RWPE2 (cell line): ENCODE data around the gene SEC31B.

Source experiments
- ATAC-seq: fragments of 200-7000 bp; cut with Tn5 transposase; 3 replicates; pipeline ENCODE4 v1.9.1; 2021; ENCODE audit warnings: low read depth
- DNase-seq: peaks from one replicate; pipeline ENCODE4 v3.0.0-alpha.2; 2020; ENCODE audit warnings: low spot score
- H3K27ac ChIP-seq: fragments of 450-650 bp; 2 replicates; pipeline ENCODE4 v1.5.1; 2017; ENCODE audit warnings: mild to moderate bottlenecking; ENCODE audit not compliant: poor library complexity, severe bottlenecking
- H3K27me3 ChIP-seq: fragments of 250-450 bp; sonication (Bioruptor Pico); 2 replicates; pipeline ENCODE4 v1.5.1; 2021; ENCODE audit warnings: mild to moderate bottlenecking, moderate library complexity; ENCODE audit not compliant: insufficient read depth, poor library complexity, severe bottlenecking
- H3K36me3 ChIP-seq: fragments of 250-450 bp; sonication (Bioruptor Pico); 2 replicates; pipeline ENCODE4 v1.5.1; 2020; ENCODE audit warnings: low read depth, mild to moderate bottlenecking, moderate library complexity
- H3K4me1 ChIP-seq: fragments of 250-450 bp; sonication (Bioruptor Pico); 2 replicates; pipeline ENCODE4 v1.5.1; 2021; ENCODE audit warnings: mild to moderate bottlenecking, moderate library complexity; ENCODE audit not compliant: insufficient read depth, poor library complexity, severe bottlenecking
- H3K4me3 ChIP-seq: fragments of 250-450 bp; sonication (Bioruptor Pico); 2 replicates; pipeline ENCODE4 v1.5.1; 2021; ENCODE audit warnings: mild to moderate bottlenecking, moderate library complexity; ENCODE audit not compliant: severe bottlenecking
- H3K9me3 ChIP-seq: fragments of 250-450 bp; sonication (Bioruptor Pico); 2 replicates; pipeline ENCODE4 v1.5.1; 2021; ENCODE audit warnings: mild to moderate bottlenecking, moderate library complexity; ENCODE audit not compliant: severe bottlenecking
- CTCF ChIP-seq: fragments of 450-650 bp; IDR thresholded peaks from one replicate; pipeline ENCODE4 v1.5.1; 2017; ENCODE audit warnings: mild to moderate bottlenecking, moderate library complexity; ENCODE audit not compliant: poor library complexity, severe bottlenecking

SEC31B gene

GRCh38 chr10:100483876-100484666 is 35.6 kb downstream of the SEC31B start:
- H3K27me3 ChIP-seq, result peaks cover 41% of the 10 kb centered on the region
- no peak for DNase-seq

DNA sequence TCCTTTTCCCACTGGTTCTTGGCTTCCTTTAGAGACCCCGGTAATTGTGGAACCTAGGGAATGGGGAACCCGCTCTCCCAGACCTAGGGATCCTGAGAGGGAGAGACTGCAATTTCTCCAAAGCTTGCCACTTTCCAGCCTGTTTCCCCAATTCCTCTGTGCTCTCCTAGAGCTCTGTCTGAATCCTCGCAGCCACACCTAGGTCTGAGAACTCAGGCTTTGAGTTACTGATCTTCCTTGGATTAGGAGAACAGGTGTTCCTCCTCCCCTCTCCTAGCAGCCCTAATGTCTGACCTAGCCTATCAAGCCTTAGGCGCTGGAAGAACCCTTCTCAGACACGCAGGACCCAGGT is 36.9 kb downstream of the SEC31B start:
- no peak for DNase-seq
- Histone ChIP-seq H3K4me1 (no peaks in the 10 kb centered on the region), H3K27ac (no peak overlapping the region), H3K36me3 (no peaks in the 10 kb centered on the region), H3K9me3 (no peaks in the 10 kb centered on the region), H3K27me3 (peaks cover 46% of the 10 kb centered on the region), H3K4me3 (peak overlapping the region; percentile 22)
- no peak for ATAC-seq
- peak; percentile 45 for TF ChIP-seq CTCF

More at GRCh38 chr10:100483876-100484666, 35.6 kb downstream of the SEC31B start:
- no peak for TF ChIP-seq CTCF
- no peak for ATAC-seq
- no peak overlapping the region for H3K4me3 ChIP-seq
- no peaks in the 10 kb centered on the region for H3K36me3 ChIP-seq
- H3K27ac ChIP-seq, result no peak overlapping the region
- H3K4me1 ChIP-seq, result no peaks in the 10 kb centered on the region
- no peaks in the 10 kb centered on the region for H3K9me3 ChIP-seq

- Histone ChIP-seq H3K4me1 (no peaks in the 10 kb centered on the region), H3K27ac (no peak overlapping the region), H3K4me3 (peak overlapping the region; percentile 22), H3K36me3 (no peaks in the 10 kb centered on the region), H3K9me3 (no peaks in the 10 kb centered on the region), H3K27me3 (peaks cover 46% of the 10 kb centered on the region)
- ATAC-seq, result peak; percentile 49
- TF ChIP-seq CTCF, result peak; percentile 77
- DNase-seq, result no peak
Measured at GRCh38 chr10:100482181-100482833, 37.4 kb downstream of the SEC31B start.

- H3K4me3 ChIP-seq, result peak overlapping the region; percentile 22
- H3K27me3 ChIP-seq, result peaks cover 46% of the 10 kb centered on the region
- no peaks in the 10 kb centered on the region for H3K9me3 ChIP-seq
- H3K27ac ChIP-seq, result no peak overlapping the region
- DNase-seq, result no peak
- no peaks in the 10 kb centered on the region for H3K4me1 ChIP-seq
- ATAC-seq, result peak; percentile 95
- H3K36me3 ChIP-seq, result no peaks in the 10 kb centered on the region
- no peak for TF ChIP-seq CTCF
Measured at GRCh38 chr10:100481462-100482081, 38.1 kb downstream of the SEC31B start.
